GM21423 (cell line): ENCODE results near the gene SURF2.

ENCODE experiments used
- ATAC-seq: cut with Tn5 transposase; IDR thresholded peaks from one replicate; pipeline ENCODE4 v1.9.1; 2021; ENCODE audit warnings: mild to moderate bottlenecking, moderate library complexity; ENCODE audit not compliant: unreplicated experiment

SURF2 gene

DNA sequence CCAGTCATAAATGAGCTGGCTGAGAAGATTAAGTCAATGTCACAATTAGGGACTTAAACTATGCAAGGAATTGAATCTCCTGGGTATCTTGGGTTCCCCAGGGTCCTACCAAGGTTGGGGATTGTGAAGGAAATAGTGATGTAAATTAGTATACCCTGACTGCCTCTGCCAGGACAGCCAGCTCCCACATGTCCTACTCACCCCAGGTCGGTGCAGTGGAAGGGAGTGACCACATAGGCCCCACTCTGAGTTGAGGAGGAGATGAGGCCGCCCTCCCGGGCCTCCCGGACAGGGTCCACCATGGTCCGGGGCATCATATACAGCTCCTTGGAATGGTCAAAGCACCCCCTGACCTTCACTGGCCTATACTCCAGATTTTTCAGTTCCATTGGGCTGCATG, 2.8 kb upstream of the SURF2 start:
- ATAC-seq: no peak

DNA sequence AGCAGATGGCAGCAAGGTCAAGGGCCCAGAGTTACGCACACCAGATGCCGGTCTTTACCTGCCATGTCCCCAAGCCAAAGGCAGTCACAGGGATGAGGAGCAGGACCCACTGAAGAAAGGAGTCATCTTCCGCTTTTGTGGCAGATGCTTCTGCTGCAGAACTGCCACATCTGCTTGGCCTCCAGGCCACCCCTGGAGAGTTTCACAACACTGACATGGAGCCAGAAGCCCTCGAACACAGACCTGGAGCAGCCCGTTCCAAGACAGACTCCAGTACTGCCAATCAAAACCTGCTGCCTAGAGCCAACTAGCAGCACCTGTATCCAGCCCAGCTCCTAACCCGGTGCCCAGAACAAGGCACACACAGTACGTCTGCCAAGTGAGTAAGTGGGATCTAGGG, 1.6 kb upstream of the SURF2 start:
- no peak for ATAC-seq

DNA sequence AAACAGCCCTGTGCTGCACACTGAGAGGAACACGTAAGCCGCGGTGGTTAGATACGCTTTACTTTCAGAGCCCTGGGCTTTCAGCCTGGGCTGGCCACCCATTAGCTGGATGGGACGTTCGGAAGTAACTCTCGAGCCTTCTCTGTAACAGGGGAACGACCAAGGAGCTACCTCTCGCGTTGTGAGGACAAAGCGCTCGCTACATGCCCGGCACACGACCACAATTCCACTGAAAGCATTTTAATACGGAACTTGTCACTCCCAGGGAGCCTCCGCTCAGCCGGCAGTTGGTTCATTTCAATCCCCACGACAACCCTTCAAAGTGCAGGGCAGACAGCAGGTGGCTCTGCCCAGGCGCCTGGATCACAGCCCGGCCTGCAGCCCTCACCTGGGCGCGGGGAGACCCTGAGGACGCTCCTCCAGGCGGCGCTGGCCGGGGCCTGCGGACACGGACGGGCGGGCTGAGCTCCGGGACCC, 431 bp upstream of the SURF2 start:
- peak; percentile 29 for ATAC-seq

DNA sequence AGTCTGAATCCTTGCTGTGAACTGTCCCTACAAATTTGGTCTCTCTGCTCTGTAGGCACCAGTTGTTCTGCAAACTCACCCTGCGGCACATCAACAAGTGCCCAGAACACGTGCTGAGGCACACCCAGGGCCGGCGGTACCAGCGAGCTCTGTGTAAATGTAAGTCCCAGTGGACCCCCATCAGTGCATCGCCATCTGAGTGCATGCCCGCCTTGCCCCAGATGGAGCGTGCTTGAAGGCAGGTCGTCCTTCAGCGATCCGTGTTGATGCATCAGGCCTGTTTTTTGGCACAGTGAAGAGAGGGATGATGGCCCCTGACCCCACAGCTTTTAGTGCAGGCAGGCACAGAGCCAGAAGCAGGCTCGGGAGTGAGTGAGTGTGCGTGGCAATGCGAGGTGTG, 1.3 kb downstream of the SURF2 start:
- ATAC-seq: no peak

- ATAC-seq: no peak
These were observed 3.2 kb downstream of the SURF2 start for GRCh38 chr9:133359399-133360175.

DNA sequence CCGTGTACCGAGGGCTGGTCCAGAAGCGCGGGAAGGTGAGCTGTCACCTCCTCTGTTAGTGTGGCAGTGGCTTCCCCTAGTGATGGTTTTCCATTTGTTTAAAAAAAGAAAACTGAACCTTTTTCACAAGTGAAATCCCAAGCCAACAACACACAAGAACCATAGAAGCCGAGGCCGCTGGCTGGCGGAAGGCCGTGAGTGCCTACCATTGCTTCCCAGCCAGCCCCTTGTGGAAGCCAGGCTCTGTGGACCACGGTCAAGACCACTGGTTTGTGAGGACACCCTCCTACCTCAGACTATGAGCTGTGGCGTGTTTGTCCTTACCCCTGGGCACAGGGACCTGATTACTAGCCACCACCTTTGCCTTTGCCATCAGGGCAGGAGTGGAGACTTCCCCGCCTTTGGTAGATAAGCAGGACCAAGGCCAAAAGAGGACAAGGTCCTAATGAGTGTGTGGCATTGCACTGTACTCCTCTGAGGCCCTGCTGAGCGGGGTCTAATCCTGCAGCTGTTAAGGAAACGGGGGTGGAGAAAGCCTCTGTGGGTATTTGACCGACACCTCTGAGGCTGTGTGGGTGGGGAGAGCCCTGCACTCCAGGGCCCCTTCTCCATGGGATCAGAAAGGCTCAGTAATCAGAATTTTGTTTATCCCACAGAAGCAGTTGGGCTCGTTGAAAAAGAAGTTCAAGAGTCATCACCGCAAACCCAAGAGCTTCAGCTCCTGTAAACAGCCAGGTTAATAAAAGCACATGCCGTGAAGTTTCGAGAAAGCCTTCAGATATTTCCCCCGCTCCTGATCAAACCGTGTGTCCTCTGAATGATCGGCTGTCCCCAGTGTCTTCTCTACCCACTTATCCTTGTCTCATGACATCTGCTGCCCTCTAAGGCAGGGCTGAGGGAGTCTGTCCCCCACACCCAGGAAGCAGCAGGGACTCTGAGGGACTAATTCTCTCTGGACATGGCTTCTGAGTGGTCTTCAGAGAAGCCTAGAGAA, 4.3 kb downstream of the SURF2 start:
- no peak for ATAC-seq

DNA sequence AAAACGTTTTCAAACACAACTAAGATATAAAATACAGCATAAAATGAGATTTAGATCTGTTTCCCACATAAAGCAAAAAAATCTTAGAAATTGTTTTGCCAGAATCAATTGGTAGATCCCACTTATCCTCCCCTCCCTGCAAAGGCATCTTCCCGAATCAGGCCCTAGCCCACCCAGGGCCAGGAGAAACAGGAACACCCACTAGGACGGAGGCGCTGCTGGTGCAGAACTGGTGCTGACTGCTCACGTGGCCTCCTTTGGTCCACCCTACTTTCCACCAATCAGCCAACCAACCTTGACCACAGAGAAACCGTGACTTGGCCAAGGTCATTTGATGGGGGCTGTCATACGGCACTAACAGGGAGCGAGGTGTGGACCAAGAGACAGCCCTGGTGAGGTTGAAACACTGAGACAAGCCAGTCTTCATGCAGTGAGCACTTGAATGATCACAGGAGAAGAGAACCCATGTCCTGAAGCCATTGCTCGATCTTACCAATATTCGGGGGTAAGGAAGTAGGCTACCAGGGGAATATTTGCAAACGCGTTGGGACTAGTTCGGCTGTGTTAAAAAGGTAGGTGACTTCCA, 5.2 kb downstream of the SURF2 start:
- no peak for ATAC-seq

DNA sequence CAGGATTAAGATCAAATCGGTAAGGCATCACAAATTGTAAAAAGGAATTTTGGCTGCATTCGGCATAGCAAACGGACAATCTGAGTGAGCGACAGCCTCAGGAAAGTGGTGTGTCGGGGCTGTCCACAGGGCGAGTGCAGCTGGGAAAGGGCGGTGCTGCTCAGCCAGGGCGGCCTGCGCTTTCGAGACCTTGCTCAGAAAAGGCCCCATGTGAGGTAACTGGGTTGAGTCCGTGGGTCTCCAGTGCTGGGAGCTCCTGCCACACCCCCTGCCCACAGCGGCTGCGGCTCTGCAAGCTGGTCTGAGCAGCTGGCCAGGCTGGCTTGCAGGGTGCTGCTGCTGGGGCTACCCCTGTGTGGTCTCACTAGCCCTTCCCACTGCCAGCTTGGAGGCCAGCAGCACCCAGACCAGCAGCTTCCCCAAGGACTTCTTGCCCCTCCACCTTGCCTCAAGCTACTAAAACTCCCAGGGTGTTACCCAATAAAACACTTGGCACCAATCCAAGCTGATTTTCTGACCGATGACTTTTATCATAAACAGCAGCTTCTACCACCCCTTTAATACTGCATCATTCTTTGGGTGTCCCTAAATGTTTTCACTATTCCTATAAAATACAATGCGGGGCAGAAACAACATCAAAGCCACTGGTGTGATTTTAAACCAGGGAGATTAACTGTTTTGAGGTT, 6.2 kb downstream of the SURF2 start:
- ATAC-seq: no peak

- ATAC-seq: no peak
These were observed 10.1 kb downstream of the SURF2 start for GRCh38 chr9:133366435-133366834.

GRCh38 chr9:133367221-133367620, 10.9 kb downstream of the SURF2 start:
- ATAC-seq: no peak

DNA sequence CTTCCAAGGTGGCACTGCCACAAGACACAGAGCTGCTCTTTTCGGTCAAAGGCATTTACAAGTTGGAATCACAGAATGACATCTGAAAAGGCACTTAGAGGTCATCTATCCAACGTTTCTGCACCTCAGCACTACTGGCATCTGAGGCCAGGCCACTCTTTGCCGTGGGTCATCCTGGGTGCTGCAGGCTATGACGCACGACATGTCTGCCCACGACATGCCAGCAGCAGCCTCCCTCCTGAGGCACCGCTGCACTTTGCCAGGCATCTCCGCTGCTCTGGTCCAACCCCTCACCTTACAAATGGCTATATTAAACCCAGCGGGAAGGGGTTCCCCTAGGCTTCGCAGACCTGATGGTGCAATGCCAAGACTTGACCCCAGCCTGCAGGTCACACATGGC, 11.4 kb downstream of the SURF2 start:
- no peak for ATAC-seq

GRCh38 chr9:133368249-133368881, 12.0 kb downstream of the SURF2 start:
- ATAC-seq: no peak

- ATAC-seq: no peak
These were observed 13.1 kb downstream of the SURF2 start for GRCh38 chr9:133369422-133369821.

GRCh38 chr9:133369933-133370332, 13.6 kb downstream of the SURF2 start:
- no peak for ATAC-seq

DNA sequence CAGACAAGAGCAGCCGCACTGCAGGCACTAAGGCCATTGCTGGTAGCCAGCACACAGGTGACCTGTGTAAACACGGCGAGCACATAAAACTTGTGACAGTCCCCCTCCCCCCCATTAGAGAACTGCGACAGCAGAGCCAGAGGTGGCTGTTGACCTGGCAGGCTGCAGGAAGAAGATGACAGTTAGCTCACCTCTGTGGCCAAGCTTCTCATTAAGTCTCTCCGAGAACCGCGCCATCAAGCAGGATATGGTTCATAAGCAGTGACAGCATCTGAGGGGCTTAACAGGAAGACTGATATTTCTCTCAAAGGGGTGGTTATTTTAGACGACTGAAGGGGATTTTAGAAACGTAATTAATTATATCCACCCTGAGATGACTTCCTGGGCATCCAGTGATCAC, 14.3 kb downstream of the SURF2 start:
- ATAC-seq: no peak

- no peak for ATAC-seq
These were observed 14.9 kb downstream of the SURF2 start for GRCh38 chr9:133371261-133371711.

- ATAC-seq: no peak
These were observed 15.8 kb downstream of the SURF2 start for GRCh38 chr9:133372144-133372543.

- no peak for ATAC-seq
These were observed 18.3 kb downstream of the SURF2 start for GRCh38 chr9:133374612-133375115.

DNA sequence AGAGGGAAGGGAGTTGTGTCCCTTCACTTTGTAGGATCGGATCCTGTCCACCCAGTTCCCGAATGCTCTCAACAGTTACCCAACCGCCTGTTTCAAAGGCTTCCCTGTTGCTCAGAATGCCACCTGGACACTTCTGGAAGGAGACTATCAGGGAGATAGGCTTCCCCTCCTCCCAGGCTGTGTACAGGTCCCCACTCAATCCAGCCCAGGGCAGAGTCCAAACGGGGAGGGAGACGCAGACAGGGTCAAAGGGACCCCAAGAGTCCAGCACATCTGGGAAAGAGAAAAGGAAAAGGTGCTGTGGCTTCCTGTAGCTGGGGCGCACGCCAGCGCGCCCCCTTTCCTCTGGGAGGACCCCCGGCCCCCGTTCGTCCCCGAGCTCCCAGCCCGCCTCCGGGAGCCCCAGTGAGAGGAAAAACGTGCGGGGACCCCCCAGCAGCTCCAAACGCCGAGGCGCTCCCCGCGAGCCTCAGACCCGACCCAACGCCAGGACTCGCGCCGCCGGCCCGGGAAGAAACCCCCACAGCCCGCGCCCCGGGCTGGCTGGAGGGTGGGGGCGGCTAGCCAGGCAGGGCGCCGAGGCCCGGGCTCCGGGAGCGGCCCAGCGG, 18.9 kb downstream of the SURF2 start:
- peak; percentile 7 for ATAC-seq
